NAMALWA (cell line): ENCODE measurements around the gene INS.
"Not testable (repeated sequence)": the region's sequence is repeated elsewhere in the genome, so short reads cannot be mapped to it uniquely, and the experiment has no call there.

Experiments
- DNase-seq: peaks from one replicate; pipeline ENCODE4 v3.0.0-alpha.2; 2015; ENCODE audit warnings: low spot score

INS gene

GRCh38 chr11:2180789-2181370 is 19.9 kb upstream of the INS start:
- DNase-seq: no peak

- DNase-seq: no peak
Observed at GRCh38 chr11:2180347-2180746, 19.3 kb upstream of the INS start.

DNA sequence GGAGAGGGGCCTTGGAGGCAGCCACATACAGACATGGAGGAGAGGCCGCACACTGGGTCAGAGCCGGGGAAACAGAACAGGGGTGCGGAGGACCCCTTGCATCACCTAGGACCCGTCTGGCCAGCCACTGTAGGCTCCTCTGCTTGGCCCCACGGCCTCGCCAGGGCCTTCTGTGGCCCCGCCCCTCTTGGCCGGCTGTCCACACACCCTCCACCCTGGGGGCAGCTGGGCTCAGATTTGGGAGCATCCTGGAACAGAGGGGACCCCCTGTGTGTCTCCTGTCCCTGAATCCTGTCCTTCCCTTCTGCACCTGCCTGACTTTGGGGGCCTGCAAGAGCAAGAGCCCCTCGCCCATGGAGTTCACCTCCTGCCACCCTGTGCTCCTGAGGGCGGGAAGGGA is 18.5 kb upstream of the INS start:
- DNase-seq: no peak

DNA sequence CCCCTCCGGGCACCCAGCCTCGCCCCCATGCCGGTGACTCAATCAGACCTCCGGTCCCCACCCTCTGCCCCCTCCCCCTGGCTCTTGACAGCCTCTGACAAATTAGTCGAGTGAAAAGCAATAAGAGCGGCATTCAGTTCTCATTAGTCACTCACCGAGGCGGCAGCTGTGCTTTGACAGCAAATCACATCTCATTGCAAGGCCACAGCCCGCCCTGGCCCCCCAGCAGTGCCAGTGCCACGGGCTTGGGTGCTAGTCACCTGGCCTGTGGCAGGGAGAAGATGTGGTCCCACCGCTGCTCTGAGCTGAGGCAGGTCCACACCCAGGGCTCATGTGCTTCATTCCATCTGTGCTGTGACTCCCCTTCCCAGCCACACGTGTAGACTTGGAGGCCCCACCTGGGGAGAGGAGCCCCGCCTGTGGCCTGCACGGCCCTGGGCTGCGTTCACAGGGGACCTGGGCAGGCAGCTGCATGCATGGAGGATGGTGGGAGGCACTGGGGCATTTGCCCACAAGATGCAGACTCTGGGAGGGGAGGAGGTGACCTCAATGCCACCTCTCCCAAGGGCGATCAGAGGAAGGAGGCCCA is 18.0 kb upstream of the INS start:
- DNase-seq: no peak

- not testable (repeated sequence) for DNase-seq
Observed at GRCh38 chr11:2178055-2178773, 17.2 kb upstream of the INS start.

- DNase-seq: no peak
Observed at GRCh38 chr11:2177076-2177475, 16.1 kb upstream of the INS start.

DNA sequence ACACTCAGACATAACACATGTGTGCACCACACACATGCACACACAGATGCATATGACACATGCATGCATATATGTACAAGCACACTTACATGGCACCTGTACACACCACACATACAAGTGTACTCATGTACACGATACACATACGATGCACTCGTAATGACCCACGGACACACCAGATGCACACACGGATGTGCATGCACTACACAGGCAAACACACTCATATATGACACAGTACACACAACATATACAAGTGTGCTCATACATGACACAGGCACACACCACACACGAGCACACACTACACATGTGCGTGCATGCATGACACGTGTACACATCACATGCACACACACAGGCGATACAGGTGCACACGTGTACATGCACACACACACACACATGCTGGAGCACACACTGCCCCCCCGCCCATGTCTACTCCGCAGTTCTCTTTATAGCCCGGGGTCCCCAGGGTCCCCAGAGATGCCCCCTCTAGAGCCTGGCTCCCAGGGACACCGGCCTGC is 15.4 kb upstream of the INS start:
- no peak for DNase-seq

DNA sequence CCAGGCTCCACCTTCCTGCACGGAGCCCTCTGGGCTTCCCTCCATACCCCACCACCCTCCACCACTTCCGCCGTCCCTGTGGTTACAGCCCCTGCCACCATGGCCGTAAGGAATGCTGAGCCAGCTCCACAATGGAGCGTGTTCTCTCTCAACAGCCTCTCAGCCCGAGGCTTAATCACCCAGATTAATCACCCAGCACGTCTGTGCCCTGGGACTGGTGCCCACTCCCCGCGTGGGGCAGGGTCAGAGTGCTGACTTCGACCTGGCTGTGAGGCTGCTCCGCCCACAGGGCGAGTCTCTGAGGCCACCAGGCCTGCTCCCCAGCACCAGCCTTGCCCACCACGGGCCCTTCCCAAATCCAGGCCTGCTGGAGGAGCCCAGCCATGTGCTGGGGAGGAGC is 14.7 kb upstream of the INS start:
- DNase-seq: no peak

DNA sequence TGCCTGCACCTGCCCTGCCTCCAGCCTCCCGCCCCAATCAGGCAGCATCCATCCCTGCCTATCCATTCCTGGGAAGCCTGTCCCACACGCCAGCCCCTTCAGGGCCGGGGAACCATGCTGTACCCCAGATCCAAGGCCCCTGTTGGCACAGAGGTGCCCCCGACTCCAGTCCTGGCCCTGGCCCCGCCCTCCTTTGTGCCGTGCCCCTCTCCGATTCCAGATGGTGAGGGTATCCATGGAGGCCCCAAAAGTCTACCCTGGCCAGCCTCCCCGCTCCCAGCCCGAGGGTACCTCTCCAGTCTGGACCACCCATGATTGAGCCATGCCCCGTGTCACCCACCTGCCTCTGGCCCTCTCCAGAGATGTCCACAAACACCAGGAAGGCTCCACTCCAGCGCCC is 13.4 kb upstream of the INS start:
- no peak for DNase-seq

DNA sequence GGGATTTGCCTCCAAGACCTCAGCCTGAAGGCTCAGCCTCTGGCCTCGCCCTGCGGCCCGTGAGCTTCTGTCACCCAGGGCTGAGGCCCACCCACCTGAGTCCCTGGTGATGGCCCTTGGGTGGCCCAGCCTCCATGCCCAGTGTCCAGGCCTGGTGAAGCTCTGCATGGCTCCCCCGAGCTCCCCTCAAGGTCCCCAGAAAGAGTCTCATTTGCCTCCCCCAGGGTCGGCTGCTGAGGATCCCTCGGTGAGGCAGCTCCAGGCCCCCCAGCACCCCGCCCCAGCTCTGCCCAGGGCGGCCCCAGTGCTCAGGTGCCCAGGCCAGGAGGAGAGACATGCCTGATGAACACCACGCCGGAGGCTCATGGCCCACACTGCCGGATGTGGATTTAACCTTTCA is 12.8 kb upstream of the INS start:
- no peak for DNase-seq

DNA sequence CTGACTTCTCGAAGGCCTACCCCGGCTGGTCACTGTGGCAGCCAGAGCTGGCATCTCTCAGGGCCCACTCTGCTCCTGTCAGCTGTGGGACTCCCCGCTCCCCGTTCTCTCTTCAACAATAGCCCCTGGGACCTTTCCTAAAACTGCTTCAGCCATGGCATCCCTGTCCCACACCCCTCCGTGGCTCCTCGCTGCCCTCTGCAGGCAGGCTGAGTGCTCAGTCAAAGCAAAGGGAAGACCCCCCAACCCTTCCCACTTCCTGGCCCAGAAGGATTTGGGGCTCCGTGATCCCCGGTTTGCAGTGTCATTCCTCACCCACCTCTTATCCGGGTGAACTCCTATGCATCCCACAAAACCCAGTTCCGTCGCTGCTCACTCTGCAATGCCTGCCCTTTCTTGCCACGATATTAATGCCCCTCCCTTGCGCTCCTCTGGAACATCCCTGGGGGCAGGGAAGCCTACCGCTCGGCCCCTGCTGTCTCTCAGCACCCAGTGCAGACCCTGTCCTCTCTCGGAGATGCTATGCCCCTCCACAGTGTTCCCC is 12.2 kb upstream of the INS start:
- DNase-seq: peak; percentile 56

- DNase-seq: no peak
Observed at GRCh38 chr11:2172676-2173075, 11.7 kb upstream of the INS start.

- no peak for DNase-seq
Observed at GRCh38 chr11:2171591-2172003, 10.6 kb upstream of the INS start, which contains the start of gene TH. TSS of gene TH (minus strand) at chr11:2171815. CDS start at chr11:2171786, 29 bp downstream.

DNA sequence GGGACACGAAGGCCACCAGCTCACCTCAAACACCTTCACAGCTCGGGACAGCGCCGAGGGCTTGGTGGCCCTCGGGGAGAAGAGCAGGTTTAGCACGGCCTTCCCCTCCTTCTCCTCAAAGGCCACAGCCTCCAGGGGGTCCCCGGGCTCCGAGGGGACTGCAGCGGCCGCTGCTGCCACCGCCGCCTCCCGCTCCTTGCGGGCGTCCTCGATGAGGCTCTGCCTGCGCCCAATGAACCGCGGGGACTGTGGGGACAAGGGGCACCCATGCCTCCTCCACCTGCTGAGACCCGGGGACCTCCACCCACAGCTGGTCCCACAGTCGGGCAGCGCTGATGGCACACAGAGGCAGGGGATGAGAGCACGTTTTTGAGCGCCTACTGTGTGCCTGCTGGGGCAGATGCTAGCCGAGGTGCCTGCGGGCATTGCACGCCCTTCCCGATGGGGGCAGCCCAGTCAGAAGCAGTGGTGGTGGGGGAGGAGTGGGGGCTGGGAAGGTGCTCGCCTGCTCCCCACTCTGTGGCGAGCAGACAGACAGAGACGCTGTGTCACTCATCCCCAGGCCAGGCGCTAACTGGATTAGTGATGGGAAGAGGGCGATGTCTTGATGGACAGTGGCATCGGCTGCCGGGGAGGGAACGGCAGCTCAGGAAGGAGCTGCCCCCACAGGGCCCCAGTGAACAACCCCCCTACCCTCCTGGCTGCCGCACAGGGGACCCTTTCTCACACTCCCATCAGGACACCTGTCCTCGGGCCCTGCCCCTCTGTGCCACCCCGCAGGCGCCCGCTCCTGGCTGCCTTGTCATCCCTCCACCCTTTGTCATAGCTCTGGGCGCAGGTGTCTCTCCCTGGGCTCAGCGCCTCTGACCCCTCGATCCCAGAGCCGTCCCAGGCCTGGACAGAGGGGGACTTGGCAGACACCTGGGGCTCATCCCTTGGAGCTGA is 8.9 kb upstream of the INS start:
- no peak for DNase-seq

DNA sequence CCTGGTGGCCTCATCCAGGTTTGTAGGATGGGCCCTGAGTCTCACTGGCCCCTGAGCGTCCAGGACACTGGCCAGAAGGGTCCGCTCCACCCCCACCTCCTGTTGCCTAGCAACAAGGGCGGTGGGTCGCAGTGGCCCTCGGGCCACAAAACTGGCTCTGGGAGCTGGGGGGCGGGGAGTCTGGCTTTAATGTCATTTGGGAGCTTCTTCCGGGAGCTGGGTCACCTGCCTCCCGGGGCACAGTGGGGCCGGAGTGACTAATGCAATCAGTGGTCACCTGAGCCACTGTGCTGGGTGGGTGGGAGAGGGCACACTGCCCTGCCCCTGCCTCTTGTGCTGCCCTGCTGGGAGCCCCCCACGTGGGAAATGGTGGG is 8.0 kb upstream of the INS start:
- DNase-seq: no peak

DNA sequence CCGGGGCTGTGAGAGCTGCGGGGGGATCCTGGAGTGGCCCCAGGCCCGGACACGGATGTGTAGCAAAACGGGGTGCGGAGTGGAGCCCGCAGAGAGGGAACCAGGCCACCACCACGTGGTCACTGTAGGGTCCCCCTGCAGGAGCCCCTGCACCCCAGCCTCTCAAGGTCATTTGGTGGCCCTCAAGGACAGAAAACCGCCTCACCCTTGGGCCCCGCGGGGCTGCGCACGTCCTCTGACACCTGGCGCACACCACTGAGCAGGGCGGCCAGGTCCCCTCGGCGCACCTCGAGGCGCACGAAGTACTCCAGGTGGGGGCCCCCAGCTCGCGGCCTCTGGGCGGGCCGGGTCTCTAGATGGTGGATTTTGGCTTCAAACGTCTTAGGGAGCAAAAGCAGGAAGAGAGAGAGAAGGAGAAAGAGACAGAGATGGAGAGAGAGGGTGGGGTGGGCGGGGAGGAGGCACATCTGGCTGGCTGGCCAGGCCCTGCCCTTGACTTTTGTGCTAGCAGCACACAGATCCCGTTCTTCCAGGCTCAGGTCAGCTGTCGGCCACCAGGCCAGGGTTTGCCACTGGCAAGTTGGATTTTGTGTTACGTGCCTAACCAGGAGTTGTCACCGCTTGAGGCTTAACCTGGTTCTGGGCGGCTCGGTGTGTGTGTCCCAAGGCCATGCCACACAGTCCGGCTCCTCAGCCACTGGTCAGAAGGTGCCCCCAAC is 7.4 kb upstream of the INS start:
- DNase-seq: no peak

GRCh38 chr11:2167141-2168045 is 6.4 kb upstream of the INS start:
- DNase-seq: no peak

DNA sequence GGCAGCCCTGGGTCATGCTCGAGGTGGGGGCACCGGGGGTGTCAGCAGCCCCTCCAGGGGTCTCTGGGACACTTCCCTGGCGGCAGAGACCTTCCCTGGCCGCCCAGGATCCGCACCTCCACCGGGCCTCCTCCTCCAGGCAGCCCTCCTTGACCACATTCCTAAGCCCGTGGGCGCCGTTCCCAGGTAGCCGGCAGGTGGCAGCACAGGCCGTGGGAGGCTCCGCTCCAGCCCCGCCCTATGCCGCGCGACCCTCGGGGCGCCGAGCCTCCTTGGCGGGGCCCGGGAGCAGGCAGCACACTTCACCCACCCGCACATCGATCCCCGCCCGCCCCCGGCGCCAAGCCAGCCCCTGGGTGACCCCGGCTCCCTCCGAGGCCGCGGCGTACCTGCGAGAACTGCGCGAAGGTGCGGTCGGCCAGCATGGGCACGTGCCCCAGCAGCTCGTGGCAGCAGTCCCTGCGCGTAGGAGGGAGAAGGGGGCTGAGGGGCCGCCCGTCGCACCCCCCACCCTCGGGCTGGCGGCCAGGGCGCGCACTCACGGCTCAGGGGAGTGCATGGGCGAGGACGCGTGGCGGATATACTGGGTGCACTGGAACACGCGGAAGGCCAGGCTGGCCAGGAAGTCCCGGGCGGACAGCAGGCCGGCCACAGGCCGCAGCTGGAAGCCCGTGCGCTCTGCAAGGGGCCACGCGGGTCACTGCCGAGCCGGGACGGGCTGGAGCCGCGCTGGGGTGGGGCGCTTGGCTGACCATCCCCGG is 5.3 kb upstream of the INS start:
- no peak for DNase-seq

DNA sequence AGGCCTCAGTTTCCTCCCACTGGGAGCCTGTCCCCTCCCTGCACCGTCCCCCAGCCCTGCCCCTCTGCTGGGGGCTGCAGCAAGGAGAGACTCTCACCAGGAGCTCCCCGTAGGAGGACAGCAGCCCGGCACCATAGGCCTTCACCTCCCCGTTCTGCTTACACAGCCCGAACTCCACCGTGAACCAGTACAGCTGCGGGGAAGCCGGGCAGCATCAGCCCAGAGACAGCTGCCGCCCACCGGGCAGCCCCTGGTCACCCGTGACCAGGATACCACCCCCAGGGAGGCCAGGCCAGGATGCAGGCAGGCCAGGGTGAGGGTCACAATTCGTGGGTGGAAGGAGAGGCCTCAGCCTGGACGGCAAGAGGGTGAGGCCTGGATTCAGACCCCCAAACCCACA is 4.6 kb upstream of the INS start:
- DNase-seq: no peak
